Spleen (tissue), 7 donors: ENCODE results near the gene TEX54.

Source experiments
- CTCF ChIP-seq, 11 experiments: fragments of 200-600 bp in 7 of 11; fragments of 450-650 bp in 4 of 11; sonication (generic) in 4 of 11; IDR thresholded peaks in 8 of 11; conservative IDR thresholded peaks in 3 of 11; 1 replicate in 7 of 11; 2 replicates in 4 of 11; pipeline versions ENCODE4 v1.4.0 to v1.8.0; 2016 to 2021; ENCODE audit warnings: antibody characterized with exemption in 11 of 11, inconsistent platforms in 4 of 11, mild to moderate bottlenecking in 1 of 11
- POLR2A ChIP-seq, 3 donors: fragments of 450-650 bp; IDR thresholded peaks; one replicate each; pipeline ENCODE4 v1.5.1; 2017; ENCODE audit warnings: antibody characterized with exemption in 3 of 3, mild to moderate bottlenecking in 1 of 3
- POLR2AphosphoS5 ChIP-seq, 3 donors: sonication (generic); formaldehyde crosslinking; IDR thresholded peaks; one replicate each; pipeline ENCODE4 v1.5.1; 2017; ENCODE audit warnings: antibody characterized with exemption in 3 of 3
- donor health status: DM: no; HTN: no; CAD: no; lungs with moderate emphysema.
- donor health status: DM: no; HTN: no; CAD: no.
- donor health status: DM: no; HTN: no; CAD: no.

- TF ChIP-seq CTCF (IDR thresholded peaks at IDR 0.05 in 8 of 11, conservative IDR thresholded peaks at IDR 0.05 in 3 of 11) (no peak), POLR2AphosphoS5 (IDR thresholded peaks at IDR 0.05) (no peak), POLR2A (IDR thresholded peaks at IDR 0.05) (no peak)
These were observed 23.8 kb upstream of the TEX54 start for GRCh38 chr11:62856333-62856895.
